GM23248 (cell line): ENCODE results near the gene GPR55.

Experiments used
- EZH2 ChIP-seq: fragments of 200-600 bp; sonication (generic); IDR thresholded peaks from 2 replicates; pipeline ENCODE4 v1.6.1; 2018; ENCODE audit warnings: antibody characterized with exemption, mild to moderate bottlenecking; ENCODE audit not compliant: insufficient read depth, poor library complexity, severe bottlenecking
- EZH2phosphoT487 ChIP-seq: fragments of 200-600 bp; sonication (generic); IDR thresholded peaks from 2 replicates; pipeline ENCODE4 v1.6.1; 2018; ENCODE audit warnings: antibody characterized with exemption, moderate library complexity, mild to moderate bottlenecking, low read depth; ENCODE audit not compliant: insufficient read depth

GRCh38 chr2:230879271-230879882 is 45.7 kb downstream of the GPR55 start:
- TF ChIP-seq EZH2 (no peak), EZH2phosphoT487 (no peak)
